GDM1 (cell line): ENCODE measurements around the gene MEGF8.

Experiments used
- DNase-seq: peaks from one replicate; lab custom pipeline; 2025; lab: John Stamatoyannopoulos, UW

MEGF8 gene

DNA sequence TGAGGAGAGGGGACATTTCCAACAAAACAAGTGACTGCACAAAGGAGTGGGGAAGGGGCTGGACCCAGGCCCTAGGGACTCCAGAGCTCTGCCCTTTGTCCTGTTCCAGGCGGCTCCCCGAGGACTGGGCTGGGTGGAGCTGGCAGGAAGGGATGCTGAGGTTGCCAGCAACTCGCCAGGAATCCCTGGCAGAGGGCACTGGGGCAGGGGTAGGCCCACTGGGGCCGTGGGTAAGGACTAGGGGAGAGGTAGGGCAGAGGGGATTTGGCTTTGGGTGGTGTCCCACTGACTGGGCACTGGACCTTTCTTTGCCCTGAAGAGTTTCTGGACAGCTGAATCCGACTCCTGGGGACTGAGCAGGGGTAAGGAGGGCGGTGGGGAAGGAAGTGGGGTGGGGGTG is 93.9 kb downstream of the MEGF8 start:
- no peak for DNase-seq

DNA sequence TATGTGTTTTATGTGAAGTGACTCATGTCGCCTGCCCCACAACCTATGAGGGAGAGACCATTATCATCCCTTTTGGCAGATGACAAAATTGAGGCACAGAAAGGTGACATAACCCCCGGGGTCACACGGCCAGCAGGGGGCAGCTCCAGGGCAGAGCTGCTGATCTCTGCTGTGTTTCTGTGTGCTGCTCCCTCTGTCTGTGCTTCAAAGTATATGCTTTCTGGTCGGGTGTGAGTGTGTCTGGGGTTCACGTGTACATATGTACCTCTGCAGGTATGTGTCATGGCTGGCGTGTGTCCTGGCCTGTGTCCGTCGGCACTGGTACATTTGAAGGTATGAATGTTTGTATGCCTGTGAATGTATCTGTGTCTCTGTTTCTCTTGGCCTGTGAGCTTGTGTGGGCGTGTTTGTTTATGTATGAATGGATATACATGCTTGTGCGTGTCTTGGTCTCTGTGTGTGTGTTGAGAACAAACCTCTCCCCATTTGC is 94.7 kb downstream of the MEGF8 start:
- DNase-seq = peak; percentile 25

DNA sequence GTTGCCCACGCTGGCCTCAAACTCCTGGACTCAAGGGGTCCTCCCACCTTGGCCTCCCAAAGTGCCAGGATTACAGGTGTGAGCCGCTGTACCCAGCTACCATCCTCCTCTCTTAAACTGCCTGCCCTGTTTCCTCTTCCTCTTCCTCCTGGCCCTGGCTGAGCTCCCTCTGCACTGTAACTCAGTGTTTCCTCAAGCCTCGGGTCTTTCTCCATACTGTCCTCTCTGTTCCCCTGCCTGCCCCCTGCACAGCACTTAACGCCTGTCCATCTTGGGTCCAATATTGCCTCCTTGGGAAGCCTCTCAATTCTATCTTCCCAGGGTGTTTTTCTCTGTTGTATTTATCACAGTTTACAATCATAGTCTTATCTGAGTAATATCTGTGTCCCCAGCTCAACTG is 95.7 kb downstream of the MEGF8 start:
- DNase-seq = no peak

DNA sequence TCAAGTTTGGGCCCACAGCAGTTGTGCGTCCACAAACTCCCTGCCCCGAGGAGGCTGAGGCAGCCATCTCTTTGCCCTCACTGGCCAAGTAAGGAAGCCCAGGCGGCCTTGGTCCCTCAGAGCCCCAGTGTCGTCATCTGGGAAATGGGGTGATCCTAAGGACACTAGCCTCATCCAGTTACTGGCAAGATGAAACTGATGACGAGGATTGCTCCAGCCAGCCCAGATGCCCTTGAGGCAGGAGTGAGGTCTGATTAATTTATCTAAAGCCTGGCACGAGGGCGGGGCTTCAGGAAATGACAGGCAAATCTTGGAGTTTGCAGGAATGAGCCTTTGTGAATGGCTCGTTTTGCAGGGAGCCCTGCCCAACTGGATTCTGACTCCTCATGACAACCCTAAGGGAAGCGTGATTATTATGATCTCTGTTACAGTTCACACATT is 96.2 kb downstream of the MEGF8 start:
- no peak for DNase-seq

DNA sequence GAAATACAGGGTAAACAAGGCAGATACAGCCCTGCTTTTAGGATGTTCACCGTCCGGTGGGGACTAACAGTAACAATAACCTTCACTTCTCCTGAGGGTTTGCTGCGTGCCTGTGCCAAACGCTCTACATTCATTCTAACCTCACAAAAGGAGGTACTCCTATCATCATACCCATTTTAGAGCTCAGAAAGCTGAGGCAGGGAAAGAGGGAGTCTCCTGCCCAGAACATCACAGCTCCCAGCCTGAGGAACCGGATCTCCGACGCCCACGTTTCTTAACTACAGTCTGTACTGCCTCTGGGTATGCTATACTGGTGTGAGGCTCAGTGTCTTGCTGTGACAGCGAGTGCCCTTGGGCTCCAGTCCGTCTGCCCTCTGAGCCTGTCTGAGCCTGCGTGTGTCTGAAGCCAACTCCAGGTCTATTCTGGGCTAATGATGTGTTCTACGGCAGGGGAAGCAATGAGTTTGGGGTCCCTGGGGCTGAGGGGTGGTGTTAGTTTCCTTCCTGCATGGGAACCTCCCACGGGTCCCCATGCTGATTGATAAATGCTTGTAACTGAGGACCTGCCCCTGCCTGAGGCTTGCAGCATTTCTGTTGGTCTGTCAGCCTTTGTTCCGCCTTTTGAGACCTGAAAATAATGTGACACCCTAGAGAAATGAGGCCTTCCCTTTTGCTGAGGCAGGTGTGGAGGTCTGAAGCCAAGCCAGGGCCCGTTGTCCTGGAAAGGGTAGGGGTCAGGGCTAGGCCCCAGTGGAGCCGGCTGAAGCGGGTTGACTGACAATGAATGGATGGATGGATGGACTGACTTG is 96.9 kb downstream of the MEGF8 start:
- DNase-seq = no peak

DNA sequence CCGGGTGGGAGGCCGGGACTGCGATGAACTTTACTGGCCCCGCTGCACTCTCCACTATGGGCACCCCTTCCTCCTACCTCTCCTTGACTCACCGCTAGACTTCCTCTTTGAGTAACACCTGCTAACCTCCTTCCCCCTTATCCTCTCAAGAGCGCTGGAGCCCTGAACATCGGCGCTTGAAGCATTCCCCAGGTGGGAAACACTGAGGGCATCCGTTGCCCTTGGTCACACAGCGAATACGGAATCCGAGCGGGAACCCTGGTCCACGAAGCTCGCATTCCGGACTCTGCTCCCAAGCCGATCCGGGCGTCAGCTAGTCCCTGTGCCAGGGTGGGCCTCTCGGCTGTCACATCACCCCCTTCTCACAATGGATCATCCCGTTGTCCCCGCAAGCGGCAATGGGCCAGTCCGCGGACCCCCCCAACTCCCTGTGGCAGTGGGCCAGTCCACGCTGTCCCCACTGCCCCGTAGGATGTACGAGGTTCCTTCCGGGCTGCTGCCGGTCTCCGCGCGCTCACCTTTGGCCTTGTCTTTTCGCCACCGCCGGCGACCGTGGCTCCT is 97.5 kb downstream of the MEGF8 start:
- no peak for DNase-seq

DNA sequence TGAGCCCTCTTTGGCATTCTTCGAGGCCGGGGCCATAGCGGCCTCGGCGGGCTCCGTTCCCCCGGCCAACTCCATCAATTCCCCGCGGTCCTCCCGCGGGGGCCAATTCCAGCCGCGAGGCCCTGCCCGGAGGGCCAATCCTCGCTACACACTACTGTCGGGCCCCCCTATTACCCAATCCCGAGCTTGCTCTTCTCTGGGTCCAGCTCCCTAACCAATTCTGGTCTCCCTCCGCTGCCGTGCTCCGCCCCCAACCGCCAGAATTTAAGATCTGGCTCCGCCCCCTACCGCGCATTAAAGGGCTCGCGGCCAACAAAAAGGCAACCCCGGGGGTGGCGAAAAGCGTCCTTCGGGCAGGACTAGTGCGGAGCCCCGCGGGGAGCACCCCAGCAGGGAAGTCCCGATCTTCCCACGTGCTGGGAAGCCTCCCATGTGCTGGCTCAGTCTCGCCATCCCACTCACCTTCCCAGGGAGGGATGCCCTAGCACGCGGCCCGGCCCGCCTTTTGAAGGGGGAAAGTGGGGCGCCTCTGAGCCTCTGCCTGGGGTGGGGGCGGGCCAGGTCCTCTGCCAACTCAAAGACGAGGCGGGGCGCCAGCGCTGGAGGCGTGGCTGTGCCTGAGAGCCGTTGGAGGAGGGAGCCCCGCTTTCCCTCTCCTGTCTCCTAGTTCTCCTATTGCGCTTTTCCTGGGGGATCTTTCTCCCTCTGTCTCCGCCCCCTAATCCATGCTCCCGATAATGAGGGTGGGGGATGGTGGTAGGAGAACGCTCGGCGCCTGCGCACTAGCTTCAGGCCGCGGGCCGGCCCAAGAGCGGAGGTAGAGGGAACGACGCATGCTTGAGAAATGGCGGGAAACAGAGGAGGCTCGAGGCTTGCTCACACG is 98.3 kb downstream of the MEGF8 start:
- peak; percentile 75 for DNase-seq

DNA sequence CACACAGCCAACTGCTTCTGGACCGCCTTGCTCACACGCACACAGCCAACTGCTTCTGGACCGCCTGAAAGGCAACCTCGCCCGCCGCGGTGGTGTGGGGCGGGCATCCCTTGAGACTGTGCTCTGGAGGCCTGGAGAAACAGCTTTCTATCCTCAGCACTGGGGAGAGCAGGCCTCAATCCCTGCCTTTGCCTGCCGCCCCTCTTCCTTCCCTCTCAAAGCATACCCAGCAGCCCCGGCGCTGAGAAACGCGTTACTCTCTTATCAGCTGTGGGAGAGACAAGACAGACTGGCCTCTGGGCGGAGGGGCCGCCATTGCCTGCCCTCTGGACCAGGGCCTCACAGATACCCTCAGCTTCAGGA is 98.9 kb downstream of the MEGF8 start:
- no peak for DNase-seq

DNA sequence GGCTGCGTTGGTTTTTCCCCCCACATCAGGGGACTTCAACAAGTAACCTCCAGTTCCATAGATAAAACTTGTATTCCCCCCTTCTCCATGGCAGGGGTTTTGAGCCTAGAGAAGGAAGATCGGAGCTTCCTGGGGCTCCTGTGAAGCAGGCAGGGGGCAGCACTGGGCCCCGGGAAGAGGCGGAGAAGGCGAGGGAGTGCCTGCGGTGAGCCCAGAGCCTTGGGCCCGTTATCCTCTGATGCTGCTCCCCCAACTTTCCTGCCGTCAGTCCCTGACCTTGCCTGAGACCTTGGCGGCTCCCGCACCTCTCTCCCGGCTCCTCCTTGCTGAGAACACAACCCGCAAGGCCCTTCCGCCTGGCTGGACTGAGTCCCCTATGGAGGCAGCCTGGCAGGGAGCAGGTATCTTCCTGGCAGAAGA is 99.3 kb downstream of the MEGF8 start:
- DNase-seq = no peak

DNA sequence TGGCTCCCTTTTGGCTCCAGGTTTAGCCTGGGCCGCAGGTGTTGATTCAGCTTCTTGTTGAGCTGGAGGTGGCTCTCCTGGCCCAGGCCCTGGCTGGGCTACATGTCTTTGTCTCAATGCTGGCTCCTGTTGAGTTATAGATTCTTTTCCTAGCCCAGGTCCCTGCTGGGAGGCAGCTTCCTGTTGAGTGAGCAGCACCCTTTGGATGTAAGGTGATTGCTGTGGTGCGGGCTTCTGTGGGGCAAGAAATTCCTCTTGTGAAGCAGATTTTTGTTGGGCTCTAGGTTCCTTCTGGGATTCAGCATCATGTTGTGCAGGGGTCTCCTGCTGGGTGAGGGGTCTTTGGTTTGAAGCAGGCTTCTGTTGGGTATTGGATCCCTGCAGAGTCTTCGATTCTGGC is 101.2 kb downstream of the MEGF8 start:
- no peak for DNase-seq

DNA sequence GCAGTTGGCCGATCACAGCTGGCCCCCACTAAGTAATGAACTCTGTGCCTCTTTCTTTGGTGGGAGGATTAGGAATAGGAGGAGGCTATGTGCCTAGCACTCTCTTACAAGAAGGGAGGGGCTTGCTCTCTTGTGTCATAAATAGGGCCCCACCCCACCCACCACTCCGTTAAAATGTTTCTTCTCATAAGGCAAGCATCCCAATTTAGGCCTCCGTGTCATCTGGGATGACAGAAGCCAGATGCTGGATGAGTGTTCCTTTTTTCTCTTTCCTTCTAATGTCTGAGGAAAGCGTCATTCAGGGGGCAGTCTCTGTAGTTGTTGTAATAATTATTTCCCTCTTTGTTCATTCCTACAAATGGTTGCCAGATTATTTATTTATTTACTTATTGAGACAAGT is 101.9 kb downstream of the MEGF8 start, which contains the start of gene LIPE:
TSS of gene LIPE (minus strand) at position 76 of the 400 bp plus-strand sequence. CDS start 239 bp downstream, outside the sequence.
- no peak for DNase-seq
